ENCODE measurements around the gene TSHZ2.

Gene TSHZ2

GRCh38 chr20:53133628-53134027, 161.5 kb downstream of the TSHZ2 start:
- no peaks in the 10 kb centered on the region for H3K9me3 ChIP-seq
- TF ChIP-seq, protein P1, sequence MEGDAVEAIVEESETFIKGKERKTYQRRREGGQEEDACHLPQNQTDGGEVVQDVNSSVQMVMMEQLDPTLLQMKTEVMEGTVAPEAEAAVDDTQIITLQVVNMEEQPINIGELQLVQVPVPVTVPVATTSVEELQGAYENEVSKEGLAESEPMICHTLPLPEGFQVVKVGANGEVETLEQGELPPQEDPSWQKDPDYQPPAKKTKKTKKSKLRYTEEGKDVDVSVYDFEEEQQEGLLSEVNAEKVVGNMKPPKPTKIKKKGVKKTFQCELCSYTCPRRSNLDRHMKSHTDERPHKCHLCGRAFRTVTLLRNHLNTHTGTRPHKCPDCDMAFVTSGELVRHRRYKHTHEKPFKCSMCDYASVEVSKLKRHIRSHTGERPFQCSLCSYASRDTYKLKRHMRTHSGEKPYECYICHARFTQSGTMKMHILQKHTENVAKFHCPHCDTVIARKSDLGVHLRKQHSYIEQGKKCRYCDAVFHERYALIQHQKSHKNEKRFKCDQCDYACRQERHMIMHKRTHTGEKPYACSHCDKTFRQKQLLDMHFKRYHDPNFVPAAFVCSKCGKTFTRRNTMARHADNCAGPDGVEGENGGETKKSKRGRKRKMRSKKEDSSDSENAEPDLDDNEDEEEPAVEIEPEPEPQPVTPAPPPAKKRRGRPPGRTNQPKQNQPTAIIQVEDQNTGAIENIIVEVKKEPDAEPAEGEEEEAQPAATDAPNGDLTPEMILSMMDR (IDR thresholded peaks at IDR 0.05; ENCODE audit: low read depth, low read length): no peak
- no peak for DNase-seq

DNA sequence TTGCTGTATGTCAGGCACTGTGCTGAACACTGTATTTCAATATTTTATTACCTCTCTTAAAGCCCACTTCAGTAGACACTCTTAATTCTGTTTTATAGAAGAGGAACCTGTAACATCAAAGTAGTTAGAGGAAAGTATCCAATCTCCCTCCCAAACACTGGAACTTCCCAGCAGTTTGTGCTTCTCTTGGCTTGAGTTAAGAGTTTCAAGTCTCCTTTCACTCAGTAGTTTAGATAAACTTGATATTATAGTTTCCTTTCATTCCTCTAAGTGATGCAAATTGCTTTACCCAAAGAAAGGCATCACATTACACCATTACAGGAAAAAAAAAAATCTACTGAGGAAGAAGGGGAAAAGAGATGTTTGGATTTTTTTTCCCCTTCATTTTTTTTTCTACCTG, 164.3 kb downstream of the TSHZ2 start:
- Histone ChIP-seq H3K4me3 (ENCODE audit: low read depth, low read length) (no peak overlapping the region), H3K36me3 (no peaks in the 10 kb centered on the region)
- TF ChIP-seq, protein P1 (IDR thresholded peaks at IDR 0.05; ENCODE audit: low read depth, low read length): no peak

More at GRCh38 chr20:53133628-53134027, 161.5 kb downstream of the TSHZ2 start:
- Histone ChIP-seq H3K4me1 (no peaks in the 10 kb centered on the region), H3K4me3 (ENCODE audit: low read depth, low read length) (no peak overlapping the region), H3K36me3 (no peaks in the 10 kb centered on the region), H3K27me3 (no peaks in the 10 kb centered on the region)

GRCh38 chr20:53138454-53139262, 166.5 kb downstream of the TSHZ2 start:
- TF ChIP-seq, protein P1 (IDR thresholded peaks at IDR 0.05; ENCODE audit: low read depth, low read length): no peak
- DNase-seq: no peak
- Histone ChIP-seq H3K9me3 (no peaks in the 10 kb centered on the region), H3K36me3 (no peaks in the 10 kb centered on the region; the same call in 1 of the 2 replicates), H3K4me3 (ENCODE audit: low read depth, low read length) (no peak overlapping the region), H3K4me1 (peaks cover 5% of the 10 kb centered on the region), H3K27me3 (no peaks in the 10 kb centered on the region)

More for the DNA sequence above, 164.3 kb downstream of the TSHZ2 start:
- no peaks in the 10 kb centered on the region; the same call in 1 of the 2 replicates for H3K4me1 ChIP-seq
- no peaks in the 10 kb centered on the region for H3K27me3 ChIP-seq
- H3K9me3 ChIP-seq: no peaks in the 10 kb centered on the region
- no peak for DNase-seq

GRCh38 chr20:53141201-53142050, 169.3 kb downstream of the TSHZ2 start:
- Histone ChIP-seq H3K36me3 (no peaks in the 10 kb centered on the region; the same call in 1 of the 2 replicates), H3K4me1 (peaks cover 5% of the 10 kb centered on the region), H3K27me3 (no peaks in the 10 kb centered on the region), H3K9me3 (no peaks in the 10 kb centered on the region), H3K4me3 (ENCODE audit: low read depth, low read length) (no peak overlapping the region)
- DNase-seq: peak; percentile 15
- TF ChIP-seq, protein P1 (IDR thresholded peaks at IDR 0.05; ENCODE audit: low read depth, low read length): no peak

DNA sequence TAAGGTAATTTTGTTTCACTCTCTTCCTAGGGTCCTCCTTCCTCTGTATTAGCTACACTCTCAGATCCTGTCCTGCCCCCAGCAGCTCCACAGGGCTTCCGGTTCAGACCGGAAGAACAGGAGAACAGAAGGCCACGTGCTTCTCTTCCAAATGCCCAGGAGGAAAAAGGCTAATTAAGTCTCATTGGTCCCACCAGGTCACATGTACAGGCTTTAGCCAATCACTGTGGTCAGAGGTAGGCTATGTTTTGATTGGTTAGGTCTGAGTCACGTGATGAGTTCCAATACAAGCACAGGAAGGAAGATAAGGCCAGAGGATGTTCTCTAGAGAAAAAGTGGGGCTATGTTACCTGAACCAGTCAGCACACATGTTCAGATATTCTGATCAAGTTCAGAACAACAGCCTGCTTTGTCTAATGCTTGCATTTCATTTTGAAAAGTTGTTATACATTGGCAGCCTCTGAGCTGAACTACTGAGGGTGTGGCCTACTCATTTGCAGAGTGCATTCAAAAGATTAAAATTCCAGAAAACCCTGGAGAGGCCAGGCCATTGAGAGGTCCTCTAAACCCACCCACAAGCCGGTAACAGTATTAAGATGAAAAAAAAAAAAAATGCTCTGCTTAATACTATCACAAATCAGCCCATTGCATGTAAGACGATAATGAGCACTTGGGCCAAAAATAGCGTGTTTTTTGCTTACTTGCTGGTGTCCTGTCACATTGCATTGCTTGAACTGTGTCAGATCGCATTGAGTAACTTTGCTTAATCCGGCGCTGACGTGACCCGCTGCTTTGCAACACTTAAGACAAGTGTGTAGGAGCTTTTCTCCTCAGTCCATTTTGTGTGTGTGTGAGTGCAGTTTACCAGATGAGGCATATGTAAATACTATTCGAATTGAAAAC, 170.3 kb downstream of the TSHZ2 start:
- Histone ChIP-seq H3K27me3 (no peaks in the 10 kb centered on the region), H3K4me3 (ENCODE audit: low read depth, low read length) (no peak overlapping the region), H3K9me3 (no peaks in the 10 kb centered on the region), H3K36me3 (no peaks in the 10 kb centered on the region; the same call in 1 of the 2 replicates), H3K4me1 (peaks cover 5% of the 10 kb centered on the region)
- peak; percentile 20 for DNase-seq
- TF ChIP-seq, protein P1 (IDR thresholded peaks at IDR 0.05; ENCODE audit: low read depth, low read length): no peak
